ENCODE measurements around the gene UBAC1. TPM values are rescaled to one million over a fixed set of nuclear protein-coding genes. Genes with fewer than 3 reads are reported as not detected.

UBAC1 gene
- total and polyA plus RNA-seq, 2 experiments from 2014 or later: 35.2 to 36.4 TPM

DNA sequence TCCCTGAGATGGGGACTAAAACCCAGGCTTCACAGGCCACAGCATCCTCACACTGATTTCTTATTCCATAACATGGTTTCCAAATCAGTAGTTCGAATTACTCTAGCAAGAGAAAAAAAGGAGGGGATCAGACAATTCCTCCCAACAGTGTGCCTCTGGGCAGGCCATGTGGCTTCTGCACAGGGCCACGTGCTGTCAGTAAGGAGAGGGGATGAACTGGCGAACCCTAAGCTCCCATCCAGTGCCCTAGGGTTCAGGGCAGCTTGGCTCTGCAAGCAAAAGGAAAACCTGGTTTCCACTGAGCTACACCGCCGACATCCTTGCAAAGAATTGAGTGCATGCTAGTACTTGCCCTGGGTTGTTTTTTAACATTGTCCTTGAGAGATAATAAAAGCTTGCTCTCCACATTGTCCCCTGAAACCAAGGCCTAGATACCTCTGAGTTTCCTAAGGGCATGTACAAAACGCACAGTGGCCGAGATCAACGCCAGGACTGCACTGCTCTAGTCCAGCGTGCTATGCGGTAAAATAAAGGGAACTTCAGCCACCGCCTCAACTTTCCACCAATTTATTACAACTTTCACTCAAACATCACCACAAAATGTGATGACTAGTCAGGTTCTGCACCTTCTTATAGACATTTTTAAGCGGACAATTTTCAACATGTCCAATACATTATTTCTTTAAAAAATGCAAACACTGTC lies 58.4 kb downstream of the UBAC1 start:
- H3K36me3 ChIP-seq (replicated peaks; ENCODE audit: insufficient read depth, low read depth): no peaks in the 10 kb centered on the region
- H3K27me3 ChIP-seq: no peaks in the 10 kb centered on the region
- WGBS (ENCODE audit: low lambda C conversion rate, missing lambda C conversion rate): 90% methylated on average over 12 of the region's 12 CpGs
- peaks cover 15% of the 10 kb centered on the region for H3K4me1 ChIP-seq (ENCODE audit: insufficient read depth)
- H3K27ac ChIP-seq: no peak overlapping the region
- no peak overlapping the region for H3K4me2 ChIP-seq
- H3K9me3 ChIP-seq (ENCODE audit: low read depth): no peaks in the 10 kb centered on the region
- H3K9me2 ChIP-seq (replicated peaks; ENCODE audit: insufficient read depth): no peaks in the 10 kb centered on the region
- no peak overlapping the region for H2AFZ ChIP-seq
- peaks cover 71% of the 10 kb centered on the region for H4K20me1 ChIP-seq (ENCODE audit: insufficient read depth, poor library complexity, severe bottlenecking)
- H3K4me3 ChIP-seq: no peak overlapping the region
- TF ChIP-seq, protein P1, sequence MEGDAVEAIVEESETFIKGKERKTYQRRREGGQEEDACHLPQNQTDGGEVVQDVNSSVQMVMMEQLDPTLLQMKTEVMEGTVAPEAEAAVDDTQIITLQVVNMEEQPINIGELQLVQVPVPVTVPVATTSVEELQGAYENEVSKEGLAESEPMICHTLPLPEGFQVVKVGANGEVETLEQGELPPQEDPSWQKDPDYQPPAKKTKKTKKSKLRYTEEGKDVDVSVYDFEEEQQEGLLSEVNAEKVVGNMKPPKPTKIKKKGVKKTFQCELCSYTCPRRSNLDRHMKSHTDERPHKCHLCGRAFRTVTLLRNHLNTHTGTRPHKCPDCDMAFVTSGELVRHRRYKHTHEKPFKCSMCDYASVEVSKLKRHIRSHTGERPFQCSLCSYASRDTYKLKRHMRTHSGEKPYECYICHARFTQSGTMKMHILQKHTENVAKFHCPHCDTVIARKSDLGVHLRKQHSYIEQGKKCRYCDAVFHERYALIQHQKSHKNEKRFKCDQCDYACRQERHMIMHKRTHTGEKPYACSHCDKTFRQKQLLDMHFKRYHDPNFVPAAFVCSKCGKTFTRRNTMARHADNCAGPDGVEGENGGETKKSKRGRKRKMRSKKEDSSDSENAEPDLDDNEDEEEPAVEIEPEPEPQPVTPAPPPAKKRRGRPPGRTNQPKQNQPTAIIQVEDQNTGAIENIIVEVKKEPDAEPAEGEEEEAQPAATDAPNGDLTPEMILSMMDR (IDR thresholded peaks at IDR 0.05; ENCODE audit: poor library complexity): no peak
- no peak for TF ChIP-seq EZH2 (IDR thresholded peaks at IDR 0.05; ENCODE audit: borderline replicate concordance)
- no peak for TF ChIP-seq EZH2phosphoT487 (IDR thresholded peaks at IDR 0.05; ENCODE audit: low read depth, severe bottlenecking, unreplicated experiment)
- peaks cover 87% of the 10 kb centered on the region for H3K79me2 ChIP-seq
- no peak for DNase-seq (ENCODE audit: low spot score)

DNA sequence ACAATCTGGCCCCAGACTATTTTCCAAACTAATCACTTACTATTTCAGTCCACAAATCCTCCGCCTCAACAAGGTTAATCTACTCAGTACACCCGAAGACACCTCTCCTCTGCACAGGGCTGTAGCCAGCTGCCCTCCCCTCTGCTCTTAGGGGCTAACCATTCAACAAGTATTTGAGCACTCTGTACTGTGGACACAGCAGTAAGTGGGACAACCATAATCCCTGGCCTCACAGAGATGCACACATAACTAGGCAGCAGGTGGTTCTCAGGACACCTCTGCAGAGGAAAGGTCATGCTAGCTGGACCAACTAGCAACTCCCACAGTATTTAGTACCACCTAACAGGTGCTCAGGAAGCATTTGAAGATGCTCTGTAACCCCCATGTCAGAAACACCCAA lies 59.3 kb downstream of the UBAC1 start:
- no peak overlapping the region for H3K27ac ChIP-seq
- H4K20me1 ChIP-seq (ENCODE audit: insufficient read depth, poor library complexity, severe bottlenecking): peaks cover 71% of the 10 kb centered on the region
- no peak for TF ChIP-seq EZH2phosphoT487 (IDR thresholded peaks at IDR 0.05; ENCODE audit: low read depth, severe bottlenecking, unreplicated experiment)
- no peak for TF ChIP-seq EZH2 (IDR thresholded peaks at IDR 0.05; ENCODE audit: borderline replicate concordance)
- TF ChIP-seq, protein P1 (IDR thresholded peaks at IDR 0.05; ENCODE audit: poor library complexity): no peak
- H2AFZ ChIP-seq: no peak overlapping the region
- 89% methylated on average over 2 of the region's 2 CpGs for WGBS (ENCODE audit: low lambda C conversion rate, missing lambda C conversion rate)
- no peaks in the 10 kb centered on the region for H3K9me2 ChIP-seq (replicated peaks; ENCODE audit: insufficient read depth)
- no peak overlapping the region for H3K4me2 ChIP-seq
- DNase-seq (ENCODE audit: low spot score): no peak
- no peaks in the 10 kb centered on the region for H3K27me3 ChIP-seq
- peaks cover 15% of the 10 kb centered on the region for H3K4me1 ChIP-seq (ENCODE audit: insufficient read depth)
- H3K9me3 ChIP-seq (ENCODE audit: low read depth): no peaks in the 10 kb centered on the region
- no peak overlapping the region for H3K4me3 ChIP-seq
- no peaks in the 10 kb centered on the region for H3K36me3 ChIP-seq (replicated peaks; ENCODE audit: insufficient read depth, low read depth)
- H3K79me2 ChIP-seq: peaks cover 97% of the 10 kb centered on the region

DNA sequence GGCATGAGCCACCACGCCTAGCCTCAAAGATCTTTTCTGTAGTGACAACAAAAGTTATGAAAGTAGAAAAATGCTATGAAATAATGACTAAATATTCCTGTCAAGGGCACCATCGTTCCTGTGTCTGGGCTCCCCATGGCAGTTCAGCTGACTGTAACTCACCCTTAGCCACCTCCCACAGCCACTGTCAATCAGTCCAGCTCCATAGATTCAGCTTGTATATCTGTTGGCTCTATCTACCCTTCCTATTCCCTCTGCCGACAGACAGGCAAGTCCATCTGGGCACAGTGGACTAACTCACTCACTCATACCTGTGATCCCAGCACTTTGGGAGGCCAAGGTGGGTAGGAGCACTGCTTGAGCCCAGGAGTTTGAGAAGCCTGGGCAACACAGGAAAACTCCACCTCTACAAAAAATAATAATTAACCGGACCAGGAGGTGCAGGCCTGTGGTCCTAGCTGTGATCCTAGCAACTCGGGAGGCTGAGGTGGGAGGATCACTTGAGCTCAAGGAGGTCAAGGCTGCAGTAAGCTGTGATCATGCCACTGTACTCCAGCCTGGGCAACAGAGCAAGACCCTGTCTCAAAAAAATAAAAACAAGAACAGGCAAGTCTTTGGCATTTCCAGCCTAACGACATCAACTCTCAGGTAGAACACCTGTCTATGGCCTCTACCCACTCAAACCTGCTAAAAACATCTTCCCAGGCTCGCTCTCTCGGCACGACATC lies 60.0 kb downstream of the UBAC1 start:
- no peak for DNase-seq (ENCODE audit: low spot score)

More for the DNA sequence above, 60.0 kb downstream of the UBAC1 start:
- peaks cover 15% of the 10 kb centered on the region for H3K4me1 ChIP-seq (ENCODE audit: insufficient read depth)
- H2AFZ ChIP-seq: no peak overlapping the region
- WGBS (ENCODE audit: low lambda C conversion rate, missing lambda C conversion rate): 96% methylated on average over 9 of the region's 9 CpGs
- H3K9me3 ChIP-seq (ENCODE audit: low read depth): no peaks in the 10 kb centered on the region
- H3K36me3 ChIP-seq (replicated peaks; ENCODE audit: insufficient read depth, low read depth): no peaks in the 10 kb centered on the region
- no peak overlapping the region for H3K27ac ChIP-seq
- no peak overlapping the region for H3K4me3 ChIP-seq
- H3K27me3 ChIP-seq: no peaks in the 10 kb centered on the region
- TF ChIP-seq EZH2 (IDR thresholded peaks at IDR 0.05; ENCODE audit: borderline replicate concordance) (no peak), EZH2phosphoT487 (IDR thresholded peaks at IDR 0.05; ENCODE audit: low read depth, severe bottlenecking, unreplicated experiment) (no peak)
- TF ChIP-seq, protein P1 (IDR thresholded peaks at IDR 0.05; ENCODE audit: poor library complexity): no peak
- no peaks in the 10 kb centered on the region for H3K9me2 ChIP-seq (replicated peaks; ENCODE audit: insufficient read depth)
- peaks cover 99% of the 10 kb centered on the region for H3K79me2 ChIP-seq
- H4K20me1 ChIP-seq (ENCODE audit: insufficient read depth, poor library complexity, severe bottlenecking): peaks cover 73% of the 10 kb centered on the region
- no peak overlapping the region for H3K4me2 ChIP-seq

All from hepatocyte (in vitro differentiated cells).